HepG2 (cell line): ENCODE data around the gene BAHCC1. TPM values are rescaled to one million over a fixed set of nuclear protein-coding genes. Genes with fewer than 3 reads are reported as not detected.
A peak's percentile ranks its signal among the peaks of the same experiment; 100 is the strongest.

Experiments
- BCLAF1 ChIP-seq: fragments of 450-650 bp; IDR thresholded peaks from 2 replicates; pipeline ENCODE4 v1.6.1; 2017; ENCODE audit warnings: mild to moderate bottlenecking
- CBX1 ChIP-seq: IDR thresholded peaks from one replicate; pipeline ENCODE4 v1.6.1; 2016; ENCODE audit warnings: antibody characterized with exemption, low read depth
- FOXO4 ChIP-seq: sonication (generic); formaldehyde crosslinking; conservative IDR thresholded peaks from 2 replicates; pipeline ENCODE4 v1.8.1; 2023; ENCODE audit warnings: missing genetic modification reagents
- GATAD1 ChIP-seq: IDR thresholded peaks from 2 replicates; pipeline ENCODE4 v1.6.1; 2016; ENCODE audit warnings: missing genetic modification reagents, missing compliant biosample characterization
- POGZ ChIP-seq: sonication (generic); formaldehyde crosslinking; IDR thresholded peaks from 2 replicates; pipeline ENCODE4 v1.4.0; 2020; ENCODE audit warnings: mild to moderate bottlenecking, missing genetic modification reagents
- SMARCC2 ChIP-seq: fragments of 450-650 bp; IDR thresholded peaks from 2 replicates; pipeline ENCODE4 v1.6.1; 2017; ENCODE audit warnings: antibody characterized with exemption, mild to moderate bottlenecking
- STAG1 ChIP-seq: sonication (generic); formaldehyde crosslinking; IDR thresholded peaks from 2 replicates; pipeline ENCODE4 v1.4.0; 2020; ENCODE audit warnings: missing genetic modification reagents
- THAP11 ChIP-seq: IDR thresholded peaks from 2 replicates; pipeline ENCODE4 v1.6.1; 2016; ENCODE audit warnings: missing biosample characterization, missing genetic modification reagents
- ZNF670 ChIP-seq: sonication (generic); formaldehyde crosslinking; IDR thresholded peaks from 2 replicates; pipeline ENCODE4 v1.8.0; 2022; ENCODE audit warnings: mild to moderate bottlenecking, missing genetic modification reagents, borderline replicate concordance
- ZNF687 ChIP-seq: sonication (generic); formaldehyde crosslinking; IDR thresholded peaks from 2 replicates; pipeline ENCODE4 v1.5.1; 2020; ENCODE audit warnings: mild to moderate bottlenecking, missing genetic modification reagents, moderate library complexity
- ZNF883 ChIP-seq: sonication (generic); formaldehyde crosslinking; IDR thresholded peaks from 2 replicates; pipeline ENCODE4 v1.5.1; 2020; ENCODE audit warnings: mild to moderate bottlenecking, missing genetic modification reagents; ENCODE audit errors: not compliant biosample characterization
- polyA plus RNA-seq, 8 experiments: library from polyadenylated mRNA; depleted of rRNA in 3 of 8; stranded (reverse) in 7 of 8; unstranded in 1 of 8; fragments of >200 nt; fragmentation: Illumina TruSeq in 4 of 8; extraction: Trizol in 4 of 8; gene quantifications; 2 replicates each; pipeline versions ENCODE4 v1.2.1 to v1.2.3, GENCODE V29; 2011 to 2016; ENCODE audit warnings: low read depth in 4 of 8, missing spikeins in 1 of 8, mixed read lengths in 1 of 8; ENCODE audit not compliant: insufficient read depth in 1 of 8
- total RNA-seq, 5 experiments: library from RNA; depleted of rRNA; stranded (reverse); fragments of >200 nt; fragmentation: Illumina TruSeq; extraction: Trizol; gene quantifications; 2 replicates each; pipeline ENCODE4 v1.2.3, GENCODE V29; 2016; ENCODE audit warnings: low read depth in 1 of 5
- TF ChIP-seq, protein P1 (sequence below): sonication (generic); formaldehyde crosslinking; IDR thresholded peaks from 2 replicates; pipeline ENCODE4 v1.4.0; 2020; ENCODE audit warnings: missing genetic modification reagents
- TF ChIP-seq, protein P2 (sequence below): sonication (generic); formaldehyde crosslinking; IDR thresholded peaks from 2 replicates; pipeline ENCODE4 v1.4.0; 2020; ENCODE audit warnings: missing genetic modification reagents
- TF ChIP-seq, protein P3 (sequence below): sonication (generic); formaldehyde crosslinking; IDR thresholded peaks from 2 replicates; pipeline ENCODE4 v1.4.0; 2020; ENCODE audit warnings: missing genetic modification reagents, mild to moderate bottlenecking, borderline replicate concordance

Gene BAHCC1
- total and polyA plus RNA-seq, 2 of the 13 experiments (the other 11 are each of a cell fraction or from before 2014, with no cell fraction given), result 1.4 to 1.7 TPM

- TF ChIP-seq ZNF687 (CRISPR knock-in tag) (peak; percentile 25; the same call in 1 of the 2 replicates), STAG1 (peak; percentile 84), BCLAF1 (no peak), SMARCC2 (no peak), GATAD1 (CRISPR knock-in tag) (no peak), FOXO4 (0 out of 2 replicates have a peak, but pooled peaks have one; percentile 73), CBX1 (no peak), ZNF670 (no peak), POGZ (CRISPR knock-in tag) (no peak), ZNF883 (CRISPR knock-in tag) (peak; percentile 25), THAP11 (CRISPR knock-in tag) (0 out of 2 replicates have a peak, but pooled peaks have one; percentile 26)
- TF ChIP-seq, protein P1, sequence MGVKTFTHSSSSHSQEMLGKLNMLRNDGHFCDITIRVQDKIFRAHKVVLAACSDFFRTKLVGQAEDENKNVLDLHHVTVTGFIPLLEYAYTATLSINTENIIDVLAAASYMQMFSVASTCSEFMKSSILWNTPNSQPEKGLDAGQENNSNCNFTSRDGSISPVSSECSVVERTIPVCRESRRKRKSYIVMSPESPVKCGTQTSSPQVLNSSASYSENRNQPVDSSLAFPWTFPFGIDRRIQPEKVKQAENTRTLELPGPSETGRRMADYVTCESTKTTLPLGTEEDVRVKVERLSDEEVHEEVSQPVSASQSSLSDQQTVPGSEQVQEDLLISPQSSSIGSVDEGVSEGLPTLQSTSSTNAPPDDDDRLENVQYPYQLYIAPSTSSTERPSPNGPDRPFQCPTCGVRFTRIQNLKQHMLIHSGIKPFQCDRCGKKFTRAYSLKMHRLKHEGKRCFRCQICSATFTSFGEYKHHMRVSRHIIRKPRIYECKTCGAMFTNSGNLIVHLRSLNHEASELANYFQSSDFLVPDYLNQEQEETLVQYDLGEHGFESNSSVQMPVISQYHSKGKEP (CRISPR knock-in tag), result no peak
- TF ChIP-seq, protein P2, sequence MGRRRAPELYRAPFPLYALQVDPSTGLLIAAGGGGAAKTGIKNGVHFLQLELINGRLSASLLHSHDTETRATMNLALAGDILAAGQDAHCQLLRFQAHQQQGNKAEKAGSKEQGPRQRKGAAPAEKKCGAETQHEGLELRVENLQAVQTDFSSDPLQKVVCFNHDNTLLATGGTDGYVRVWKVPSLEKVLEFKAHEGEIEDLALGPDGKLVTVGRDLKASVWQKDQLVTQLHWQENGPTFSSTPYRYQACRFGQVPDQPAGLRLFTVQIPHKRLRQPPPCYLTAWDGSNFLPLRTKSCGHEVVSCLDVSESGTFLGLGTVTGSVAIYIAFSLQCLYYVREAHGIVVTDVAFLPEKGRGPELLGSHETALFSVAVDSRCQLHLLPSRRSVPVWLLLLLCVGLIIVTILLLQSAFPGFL, result no peak
- TF ChIP-seq, protein P3, sequence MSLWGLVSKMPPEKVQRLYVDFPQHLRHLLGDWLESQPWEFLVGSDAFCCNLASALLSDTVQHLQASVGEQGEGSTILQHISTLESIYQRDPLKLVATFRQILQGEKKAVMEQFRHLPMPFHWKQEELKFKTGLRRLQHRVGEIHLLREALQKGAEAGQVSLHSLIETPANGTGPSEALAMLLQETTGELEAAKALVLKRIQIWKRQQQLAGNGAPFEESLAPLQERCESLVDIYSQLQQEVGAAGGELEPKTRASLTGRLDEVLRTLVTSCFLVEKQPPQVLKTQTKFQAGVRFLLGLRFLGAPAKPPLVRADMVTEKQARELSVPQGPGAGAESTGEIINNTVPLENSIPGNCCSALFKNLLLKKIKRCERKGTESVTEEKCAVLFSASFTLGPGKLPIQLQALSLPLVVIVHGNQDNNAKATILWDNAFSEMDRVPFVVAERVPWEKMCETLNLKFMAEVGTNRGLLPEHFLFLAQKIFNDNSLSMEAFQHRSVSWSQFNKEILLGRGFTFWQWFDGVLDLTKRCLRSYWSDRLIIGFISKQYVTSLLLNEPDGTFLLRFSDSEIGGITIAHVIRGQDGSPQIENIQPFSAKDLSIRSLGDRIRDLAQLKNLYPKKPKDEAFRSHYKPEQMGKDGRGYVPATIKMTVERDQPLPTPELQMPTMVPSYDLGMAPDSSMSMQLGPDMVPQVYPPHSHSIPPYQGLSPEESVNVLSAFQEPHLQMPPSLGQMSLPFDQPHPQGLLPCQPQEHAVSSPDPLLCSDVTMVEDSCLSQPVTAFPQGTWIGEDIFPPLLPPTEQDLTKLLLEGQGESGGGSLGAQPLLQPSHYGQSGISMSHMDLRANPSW (CRISPR knock-in tag), result no peak
Observed at GRCh38 chr17:81440511-81441244, 45.4 kb downstream of the BAHCC1 start (continued).
